ENCODE measurements around the gene PHF12.

DNA sequence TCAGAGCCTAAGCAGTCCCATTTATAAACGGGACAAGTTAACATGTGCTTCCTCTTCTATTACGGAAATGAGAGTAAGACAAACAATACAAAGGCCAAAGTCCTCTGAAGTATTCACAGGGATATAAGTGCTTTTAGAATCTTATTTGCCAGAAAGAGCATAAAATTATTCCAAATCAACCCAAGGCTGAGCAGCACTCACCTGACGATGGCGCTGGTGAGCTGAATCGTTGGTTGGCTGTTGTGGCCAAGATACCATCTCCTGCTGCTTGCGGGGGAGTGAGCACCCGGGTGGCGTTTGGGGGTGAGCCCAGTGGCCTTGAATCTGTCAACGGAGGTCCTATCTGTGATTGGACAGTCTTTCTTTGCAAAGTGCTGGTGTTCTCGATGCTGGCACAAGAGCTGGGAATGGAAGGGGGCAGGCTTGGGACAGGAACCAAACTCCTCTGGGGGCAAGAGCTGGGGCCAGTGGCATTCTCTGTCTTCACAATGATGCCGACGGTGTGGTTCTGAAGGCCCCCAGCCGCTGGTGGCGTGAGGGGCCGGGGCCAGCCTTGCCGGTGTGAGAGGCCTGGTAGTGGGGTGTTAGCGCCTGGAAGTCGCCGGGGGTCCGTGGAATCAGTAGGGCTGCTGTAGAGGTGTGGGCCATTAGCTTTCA lies 38.9 kb downstream of the PHF12 start:
- TF ChIP-seq POLR2AphosphoS5 (IDR thresholded peaks at IDR 0.05; ENCODE audit: low read depth, low read length), result no peak
- TF ChIP-seq, protein P1, sequence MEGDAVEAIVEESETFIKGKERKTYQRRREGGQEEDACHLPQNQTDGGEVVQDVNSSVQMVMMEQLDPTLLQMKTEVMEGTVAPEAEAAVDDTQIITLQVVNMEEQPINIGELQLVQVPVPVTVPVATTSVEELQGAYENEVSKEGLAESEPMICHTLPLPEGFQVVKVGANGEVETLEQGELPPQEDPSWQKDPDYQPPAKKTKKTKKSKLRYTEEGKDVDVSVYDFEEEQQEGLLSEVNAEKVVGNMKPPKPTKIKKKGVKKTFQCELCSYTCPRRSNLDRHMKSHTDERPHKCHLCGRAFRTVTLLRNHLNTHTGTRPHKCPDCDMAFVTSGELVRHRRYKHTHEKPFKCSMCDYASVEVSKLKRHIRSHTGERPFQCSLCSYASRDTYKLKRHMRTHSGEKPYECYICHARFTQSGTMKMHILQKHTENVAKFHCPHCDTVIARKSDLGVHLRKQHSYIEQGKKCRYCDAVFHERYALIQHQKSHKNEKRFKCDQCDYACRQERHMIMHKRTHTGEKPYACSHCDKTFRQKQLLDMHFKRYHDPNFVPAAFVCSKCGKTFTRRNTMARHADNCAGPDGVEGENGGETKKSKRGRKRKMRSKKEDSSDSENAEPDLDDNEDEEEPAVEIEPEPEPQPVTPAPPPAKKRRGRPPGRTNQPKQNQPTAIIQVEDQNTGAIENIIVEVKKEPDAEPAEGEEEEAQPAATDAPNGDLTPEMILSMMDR (IDR thresholded peaks at IDR 0.05), result peak; percentile 71
